NCI-H82 treated with DMSO at 0.1 percent for 48 hours (cell line): ENCODE results near the gene LTF.

ENCODE experiments used
- DNase-seq: peaks from one replicate; lab custom pipeline; 2025; ENCODE audit not compliant: unreplicated experiment; lab: John Stamatoyannopoulos, UW

Gene LTF

DNA sequence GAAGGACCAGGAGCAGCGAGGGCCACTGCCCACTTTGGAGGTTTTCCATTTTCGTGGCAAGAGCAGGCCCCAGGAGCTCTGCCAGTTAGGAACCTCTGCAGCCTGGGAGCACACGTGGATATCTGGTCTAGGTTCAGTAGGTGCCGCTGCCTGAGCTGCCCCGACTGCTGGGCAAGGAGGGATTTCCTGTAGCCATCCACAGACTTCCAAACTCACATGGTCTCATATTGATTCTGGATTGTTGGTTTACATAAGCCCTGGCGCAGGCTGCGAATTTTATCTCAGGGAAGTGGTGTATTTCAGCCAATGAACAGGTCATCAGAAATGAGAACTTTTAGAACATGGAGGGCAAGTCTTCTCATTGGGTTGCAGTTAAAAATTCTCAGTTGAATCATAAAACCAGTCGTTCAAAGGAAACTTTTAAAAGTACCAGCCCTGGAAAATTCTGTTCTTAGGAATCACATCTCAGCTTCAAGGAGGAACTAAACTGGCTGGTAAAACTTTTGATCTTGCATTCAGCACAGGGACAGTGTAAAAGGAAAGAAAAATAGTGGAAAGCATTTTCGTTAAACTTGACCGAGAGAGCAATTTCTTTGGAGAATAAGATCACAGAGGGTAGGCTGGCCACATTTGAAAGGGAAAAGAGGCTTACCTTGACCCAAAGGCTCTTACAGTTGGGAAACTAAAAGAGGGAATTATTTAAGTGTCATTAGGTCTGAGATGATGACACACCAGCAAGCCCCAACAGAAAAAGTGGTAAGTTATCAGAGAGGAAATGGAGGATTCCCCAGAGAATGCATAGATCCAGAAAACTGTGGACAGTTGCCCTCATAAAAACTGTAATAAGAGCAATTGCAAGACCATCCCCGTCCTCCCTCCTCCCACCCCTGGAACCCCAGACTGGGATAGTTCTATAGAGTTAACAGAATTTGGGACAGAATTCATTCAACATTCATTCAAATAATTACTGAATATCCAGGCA lies 26.7 kb upstream of the LTF start:
- DNase-seq, result no peak

DNA sequence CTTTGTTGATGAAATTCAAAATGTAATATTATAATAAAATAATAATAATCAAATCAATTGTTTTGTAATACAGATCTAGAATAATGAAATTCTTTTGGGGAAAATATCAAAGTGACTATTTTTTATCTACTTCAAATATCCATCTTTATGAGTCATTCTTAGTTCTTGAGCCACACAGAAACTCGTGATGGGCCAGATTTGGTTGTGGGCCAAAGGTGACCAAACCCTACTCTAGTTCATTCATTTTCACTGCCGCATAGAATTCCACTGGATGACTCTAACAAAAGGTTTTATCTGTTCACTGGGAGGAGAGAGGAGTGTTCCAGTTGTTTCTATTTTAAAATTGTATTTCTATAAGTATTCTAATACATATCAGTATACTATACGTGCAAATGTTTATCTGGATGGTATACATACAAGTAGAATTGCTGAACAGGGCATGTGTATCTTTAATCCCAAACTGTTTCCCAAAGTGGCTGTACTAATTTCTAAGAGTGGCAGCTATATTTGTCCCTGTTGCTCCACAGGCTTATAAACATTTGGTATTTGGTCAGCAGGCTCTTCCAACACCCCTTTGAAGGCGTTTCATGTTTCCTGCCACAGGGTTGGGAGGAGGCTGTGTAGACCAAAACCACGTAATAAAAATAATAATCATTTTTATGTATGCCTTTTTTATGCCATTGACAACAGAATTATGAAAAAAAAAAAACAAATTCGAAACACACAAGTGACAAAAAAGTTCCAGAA lies 25.8 kb upstream of the LTF start:
- no peak for DNase-seq

DNA sequence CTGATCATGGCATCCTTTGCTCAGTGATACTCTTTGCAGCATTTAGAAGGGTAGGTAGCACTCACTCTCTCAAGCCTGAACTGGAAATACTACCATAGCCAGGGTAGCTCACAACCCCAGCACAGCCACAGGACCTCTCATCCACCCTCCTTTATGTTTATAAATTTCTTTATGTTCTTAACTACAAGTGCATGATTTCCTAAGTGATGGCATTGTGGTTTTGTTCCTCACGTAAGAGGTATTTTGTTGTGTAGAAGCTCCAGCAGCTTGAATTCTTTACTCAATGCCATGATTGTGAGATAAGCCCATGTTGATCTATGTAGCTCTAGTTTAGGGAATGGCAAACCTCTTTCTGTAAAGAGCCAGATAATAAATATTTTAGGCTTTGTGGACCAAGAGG lies 25.2 kb upstream of the LTF start:
- no peak for DNase-seq

DNA sequence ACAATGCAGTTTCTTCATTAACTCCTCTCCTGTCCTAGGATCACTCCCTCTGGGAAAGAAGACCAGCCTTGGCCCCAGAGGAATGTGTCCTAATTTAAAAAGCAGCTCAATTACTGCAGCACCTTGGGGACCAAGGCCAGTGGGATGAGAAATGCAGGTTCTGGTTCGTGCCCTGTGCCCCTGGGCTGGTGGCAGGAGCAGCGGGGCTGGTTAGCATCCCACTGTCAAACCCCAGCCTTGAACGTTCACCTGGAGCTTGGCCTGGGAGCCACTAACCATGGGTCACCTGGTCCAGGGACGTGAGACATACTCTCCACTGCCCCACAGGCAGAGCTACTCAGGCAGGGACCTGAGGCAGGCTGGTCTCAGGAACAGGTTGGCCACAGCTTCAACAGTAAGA lies 24.7 kb upstream of the LTF start:
- no peak for DNase-seq

DNA sequence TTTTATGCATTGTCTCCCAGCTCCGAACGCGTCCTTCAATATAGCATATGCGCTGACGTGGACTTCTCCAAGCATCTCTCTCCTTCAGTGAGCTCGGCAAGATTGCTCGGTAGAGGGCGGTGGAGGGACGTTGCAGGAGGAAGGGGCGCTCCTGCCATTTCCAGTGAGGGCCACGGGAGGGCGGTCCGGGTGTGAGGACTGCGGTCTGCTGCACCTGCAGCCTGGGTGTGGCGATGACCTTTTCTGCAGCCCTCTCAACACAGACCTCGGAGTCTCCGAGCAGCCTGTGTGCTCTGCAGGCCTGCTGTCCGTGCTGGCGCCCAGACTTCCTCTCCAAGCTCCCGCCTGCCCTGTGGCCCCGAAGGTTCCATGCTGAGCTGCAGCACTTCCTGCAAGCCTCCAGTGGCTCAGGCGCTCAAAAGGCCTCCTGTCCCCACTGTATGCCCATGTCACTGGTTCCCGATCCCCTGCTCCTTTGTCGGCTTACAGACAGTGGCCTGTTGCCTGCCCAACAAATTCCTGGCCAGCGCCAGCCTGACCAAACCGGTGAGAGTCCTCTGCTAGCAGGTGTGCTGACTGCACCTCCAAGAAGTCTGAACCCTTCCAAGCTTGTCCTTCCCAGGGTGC lies 24.1 kb upstream of the LTF start:
- peak; percentile 67 for DNase-seq

DNA sequence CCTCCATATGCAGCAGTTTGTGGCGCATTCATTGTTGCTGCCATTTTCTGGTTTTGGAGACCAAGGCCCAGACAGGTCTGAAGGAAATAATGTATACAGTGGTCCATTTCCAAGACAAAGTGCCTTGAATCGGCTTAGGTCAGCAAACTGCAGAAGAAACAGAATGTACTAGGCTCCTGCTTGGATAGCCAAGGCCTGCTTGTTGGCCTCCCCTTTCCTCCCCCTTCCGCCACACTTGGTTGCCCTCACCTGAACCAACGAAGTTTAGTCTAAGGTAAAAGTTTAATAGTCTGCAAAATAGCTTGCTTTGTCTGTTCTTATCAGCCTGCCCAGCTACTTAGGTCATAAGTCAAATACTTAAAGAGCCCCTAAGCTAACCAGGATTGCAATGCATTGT lies 21.1 kb upstream of the LTF start:
- DNase-seq, result no peak

DNA sequence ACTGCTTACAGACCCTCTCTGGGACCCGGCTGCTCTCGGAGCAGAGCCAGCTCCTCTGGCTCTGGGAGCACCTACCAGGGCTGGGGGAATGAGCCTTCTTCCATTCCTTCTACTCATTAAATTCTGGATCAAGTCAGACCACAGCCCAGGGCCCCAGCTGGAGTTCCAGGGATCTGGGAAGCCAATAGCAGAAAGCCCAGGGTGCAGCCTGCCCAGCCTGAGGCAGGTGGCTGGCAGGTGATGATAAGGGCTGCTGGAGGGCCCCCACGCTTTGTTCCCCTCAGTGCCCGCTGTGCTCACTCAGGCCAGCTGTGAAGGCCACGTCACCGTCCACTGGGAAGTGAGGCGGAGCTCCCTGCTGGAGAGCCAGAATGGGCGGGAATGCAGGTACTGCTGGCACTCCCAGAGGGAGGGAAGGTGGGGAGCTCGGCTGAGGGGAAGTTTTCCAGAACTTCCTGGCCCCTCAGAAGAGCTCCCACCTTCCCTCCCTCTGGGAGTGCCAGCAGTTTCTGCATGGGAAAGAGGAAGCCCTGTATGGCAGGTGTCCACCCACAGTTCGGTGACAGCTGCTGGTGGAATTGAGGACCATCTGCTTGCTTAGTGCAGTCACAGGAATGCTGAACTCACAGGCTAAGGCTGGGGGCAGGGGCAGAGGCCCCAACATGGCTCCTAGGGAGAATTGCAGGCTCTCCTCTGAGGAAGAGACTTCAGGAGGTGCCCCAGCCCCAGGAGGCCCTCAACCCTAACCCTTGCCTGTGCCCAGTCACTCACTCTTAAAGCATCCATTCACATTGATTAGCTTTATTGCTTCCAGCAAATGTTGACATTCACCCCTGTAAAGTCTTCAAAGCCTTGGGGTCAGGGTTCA lies 20.4 kb upstream of the LTF start:
- DNase-seq, result peak; percentile 18

DNA sequence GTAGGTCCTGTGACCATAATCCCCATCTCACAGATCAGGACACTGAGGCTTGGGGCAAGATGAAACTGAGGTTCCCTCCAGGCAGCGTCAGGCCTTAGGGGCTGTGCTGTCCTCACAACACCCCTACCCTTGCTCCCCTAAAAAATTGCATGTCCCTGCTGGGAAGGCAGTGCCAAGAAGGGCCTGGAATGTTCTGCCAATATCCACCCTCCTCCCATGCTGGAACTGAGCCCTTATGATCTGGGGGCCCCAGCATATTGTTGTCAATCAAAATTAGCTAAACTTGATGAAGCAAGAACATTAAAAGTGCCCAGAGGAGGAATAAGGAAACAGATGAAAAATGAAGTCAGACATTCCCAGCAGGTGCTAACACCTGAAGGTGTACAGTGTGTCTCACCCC lies 19.7 kb upstream of the LTF start:
- no peak for DNase-seq

DNA sequence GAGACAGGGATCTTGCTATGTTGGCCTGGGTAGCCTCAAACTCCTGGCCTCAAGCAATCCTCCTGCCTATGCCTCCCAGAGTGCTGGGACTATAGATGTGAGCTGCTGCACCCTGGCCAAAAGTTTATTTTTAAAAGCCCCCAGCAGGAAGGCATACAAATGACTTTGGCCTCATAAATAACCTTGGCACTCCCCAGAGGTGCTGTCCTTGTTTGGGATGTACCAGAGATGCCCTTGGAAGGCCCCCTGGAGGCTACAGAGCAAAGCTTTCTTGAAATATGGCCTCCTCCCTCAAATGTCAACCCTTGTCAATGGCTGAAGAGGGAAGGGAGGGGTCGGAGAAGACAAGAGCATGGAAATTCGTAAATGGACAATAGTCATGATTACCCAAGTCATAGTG lies 19.1 kb upstream of the LTF start:
- DNase-seq, result no peak

DNA sequence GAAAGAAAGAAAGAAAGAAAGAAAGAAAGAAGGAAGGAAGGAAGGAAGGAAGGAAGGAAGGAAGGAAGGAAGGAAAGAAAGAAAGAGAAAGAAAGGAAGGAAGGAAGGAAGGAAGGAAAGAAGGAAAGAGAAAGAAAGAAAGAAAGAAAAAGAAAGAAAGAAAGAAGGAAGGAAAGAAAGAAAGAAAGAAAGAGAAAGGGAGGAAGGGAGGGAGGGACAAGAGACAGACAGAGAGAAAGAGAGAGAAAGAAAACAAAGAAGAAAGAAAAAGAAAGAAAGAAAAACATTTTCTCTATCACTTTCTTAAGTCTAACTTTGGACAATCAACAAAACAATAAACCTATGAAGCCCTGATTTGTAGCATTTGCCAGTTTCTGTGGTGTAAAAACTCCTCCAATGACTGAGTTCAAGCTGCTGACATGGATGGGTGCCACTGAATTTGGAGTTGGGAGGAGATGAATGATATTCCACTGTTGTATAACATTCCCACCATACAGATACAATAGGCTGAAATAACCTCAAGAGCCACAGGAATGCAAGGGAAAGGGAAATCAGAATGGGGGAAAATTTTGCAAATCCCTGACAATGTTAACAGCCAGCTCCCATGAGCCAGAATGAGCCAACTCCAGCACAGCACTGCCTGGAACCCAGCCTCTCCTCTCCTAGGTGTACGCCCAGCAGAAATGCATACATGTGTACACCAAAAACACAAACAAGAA lies 18.1 kb upstream of the LTF start:
- DNase-seq, result no peak

DNA sequence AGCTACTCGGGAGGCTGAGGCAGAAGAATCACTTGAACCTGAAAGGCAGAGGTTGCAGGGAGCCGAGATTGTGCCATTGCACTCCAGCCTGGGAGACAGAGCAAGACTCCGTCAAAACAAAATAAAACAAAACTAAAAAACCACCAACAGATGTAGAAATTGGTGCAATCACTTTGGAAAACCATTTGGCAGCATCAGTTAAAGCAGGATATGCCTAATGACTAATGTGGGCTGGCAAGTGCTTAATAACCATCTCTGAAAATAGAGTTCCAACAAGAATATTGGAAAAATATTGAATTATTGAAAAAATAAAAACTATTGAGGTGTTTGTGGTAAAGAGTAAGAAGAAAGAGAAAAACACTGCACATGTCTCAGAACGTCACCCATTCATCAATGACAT lies 16.9 kb upstream of the LTF start:
- DNase-seq, result no peak

DNA sequence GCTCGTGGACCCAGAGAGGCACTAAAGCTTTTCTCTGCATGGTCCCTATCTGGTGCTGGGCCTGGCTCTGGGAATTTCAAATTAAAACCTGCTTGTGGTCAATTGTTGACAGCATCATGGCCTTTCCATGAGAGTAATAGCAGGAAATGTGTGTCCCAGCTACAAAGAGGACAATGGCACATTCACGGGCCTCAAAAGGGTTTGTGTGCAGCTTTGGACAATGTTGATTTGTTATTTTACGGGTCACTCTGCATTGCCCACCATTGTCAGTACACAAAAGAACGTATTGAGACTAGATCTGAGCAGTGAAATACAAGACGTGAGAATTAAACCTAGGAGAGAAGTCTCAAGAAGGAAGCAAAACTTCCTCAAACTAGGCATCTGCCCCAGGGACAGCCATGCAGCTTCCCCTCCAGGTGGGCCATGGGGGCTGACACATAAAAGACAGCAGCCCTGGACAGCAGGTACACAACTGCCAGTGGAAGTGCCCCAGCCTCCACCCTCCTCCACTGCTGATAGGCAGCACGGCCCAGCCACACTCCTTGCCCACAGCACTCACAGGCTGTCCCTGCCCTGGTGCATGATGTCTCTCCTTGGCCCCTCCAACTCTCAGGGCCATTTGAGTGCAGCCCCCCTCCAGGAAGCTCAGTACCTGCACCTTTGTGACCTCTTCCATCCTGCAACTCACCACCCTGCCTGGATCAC lies 15.9 kb upstream of the LTF start:
- no peak for DNase-seq

DNA sequence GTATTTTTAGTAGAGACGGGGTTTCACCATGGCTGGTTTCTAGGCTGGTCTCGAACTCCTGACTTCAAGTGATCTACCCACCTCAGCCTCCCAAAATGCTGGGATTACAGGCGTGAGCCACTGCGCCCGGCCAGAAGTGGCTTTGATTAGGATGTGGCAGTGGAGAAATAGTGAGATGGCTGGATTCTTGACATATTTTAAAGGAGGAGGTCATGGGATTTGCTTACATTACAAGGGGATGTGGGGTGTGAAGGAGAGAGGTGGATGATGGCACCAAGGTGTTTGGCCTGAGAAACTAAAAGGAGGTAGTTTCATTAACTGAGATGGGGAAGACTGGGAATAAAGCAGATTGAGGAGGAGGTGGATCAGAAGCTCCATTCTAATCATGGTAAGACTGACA lies 15.0 kb upstream of the LTF start:
- DNase-seq, result no peak

DNA sequence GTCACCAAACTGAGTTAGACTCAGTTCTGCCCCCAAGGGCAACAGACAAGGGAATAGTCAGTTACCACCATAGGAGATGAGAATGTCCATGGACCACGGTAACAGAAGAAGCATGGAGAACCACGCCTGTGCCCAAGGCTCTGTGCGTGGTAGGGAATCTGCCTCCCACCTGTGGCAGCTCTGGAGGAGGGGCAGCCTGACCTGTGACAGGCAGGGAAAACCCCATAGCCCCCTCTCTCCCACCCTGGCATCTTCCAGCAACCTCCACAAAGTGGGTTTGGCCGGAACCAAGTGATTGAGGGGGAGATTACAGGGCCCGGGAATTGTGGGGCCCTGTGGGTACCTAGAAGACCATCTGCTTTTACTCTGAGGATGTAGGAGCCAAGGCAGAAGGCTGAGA lies 14.3 kb upstream of the LTF start:
- no peak for DNase-seq

DNA sequence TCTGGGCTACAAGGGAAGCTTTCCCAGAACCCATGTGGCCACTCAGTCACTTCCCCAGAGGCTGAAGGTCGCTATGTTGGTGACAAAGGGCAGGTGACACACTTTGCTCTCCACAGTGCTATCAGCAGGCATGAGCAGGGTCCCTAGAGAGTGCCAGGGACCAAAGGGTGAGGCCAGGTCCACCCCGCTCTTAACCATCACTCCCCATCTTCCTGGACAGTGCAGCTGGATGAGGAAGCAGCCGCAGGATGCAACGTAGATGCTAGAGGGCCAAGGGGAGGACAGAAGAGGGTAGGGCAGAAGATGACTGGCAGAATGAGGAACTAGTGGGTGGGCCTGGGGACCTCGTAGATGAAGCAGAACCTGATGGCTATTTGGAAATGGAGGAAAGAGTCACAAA lies 13.6 kb upstream of the LTF start:
- DNase-seq, result no peak

DNA sequence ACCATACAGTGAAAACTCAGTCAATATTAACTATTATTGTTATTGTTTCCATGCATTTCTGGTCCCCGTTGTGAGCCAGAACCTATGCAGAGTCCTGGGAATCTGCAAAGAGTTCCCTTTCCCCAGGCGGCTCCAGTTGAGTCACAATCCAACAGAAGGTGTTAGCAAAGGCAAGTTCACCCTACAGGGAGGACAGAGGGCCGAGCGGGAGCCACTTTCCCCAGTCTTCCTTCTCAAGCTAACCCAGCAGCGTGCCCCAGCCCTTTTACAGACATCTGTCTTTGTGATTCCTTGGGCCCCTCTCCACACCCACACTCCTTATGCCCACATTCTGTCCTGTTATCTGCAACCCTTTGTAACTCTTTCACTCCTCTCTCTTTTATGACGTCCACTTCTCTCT lies 13.1 kb upstream of the LTF start:
- DNase-seq, result no peak

DNA sequence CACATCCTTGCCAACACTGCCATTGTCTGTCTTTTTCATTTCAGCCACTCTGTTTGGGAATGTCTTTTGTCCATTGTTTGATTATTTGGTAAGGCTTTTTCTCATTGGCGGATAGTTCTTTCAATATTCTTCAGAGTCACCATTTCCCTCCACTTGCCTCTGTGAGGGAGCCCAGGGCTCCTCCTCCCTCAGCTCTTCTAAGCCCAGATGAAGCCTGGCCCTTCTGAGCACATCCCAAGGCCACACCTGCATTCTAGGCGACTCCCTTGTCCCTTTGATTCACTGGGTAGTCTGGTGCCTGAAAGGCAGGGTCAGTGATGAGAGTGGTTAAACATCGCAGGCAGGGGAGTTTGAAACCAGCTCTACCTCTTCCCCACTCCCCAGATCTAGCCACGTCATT lies 12.4 kb upstream of the LTF start:
- no peak for DNase-seq

DNA sequence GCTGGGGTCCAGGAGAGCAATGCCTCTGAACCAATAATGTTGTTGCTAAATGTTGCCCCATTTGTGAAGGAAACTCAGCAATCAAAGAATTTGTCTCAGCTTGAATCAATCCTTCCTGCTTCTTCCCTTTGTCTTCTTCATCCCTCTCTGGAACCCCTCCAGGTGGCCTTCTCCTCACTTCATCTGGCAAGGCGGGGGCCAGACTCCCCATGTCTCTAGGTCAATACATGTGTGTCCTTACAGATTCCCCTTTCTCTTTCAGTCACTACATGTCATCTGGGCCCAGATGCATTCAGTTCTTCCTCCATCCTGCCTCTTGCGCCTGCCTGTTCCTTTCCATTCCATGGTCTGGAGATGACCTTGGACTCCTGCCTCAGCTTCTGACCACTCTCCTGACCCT lies 8.0 kb upstream of the LTF start:
- no peak for DNase-seq

DNA sequence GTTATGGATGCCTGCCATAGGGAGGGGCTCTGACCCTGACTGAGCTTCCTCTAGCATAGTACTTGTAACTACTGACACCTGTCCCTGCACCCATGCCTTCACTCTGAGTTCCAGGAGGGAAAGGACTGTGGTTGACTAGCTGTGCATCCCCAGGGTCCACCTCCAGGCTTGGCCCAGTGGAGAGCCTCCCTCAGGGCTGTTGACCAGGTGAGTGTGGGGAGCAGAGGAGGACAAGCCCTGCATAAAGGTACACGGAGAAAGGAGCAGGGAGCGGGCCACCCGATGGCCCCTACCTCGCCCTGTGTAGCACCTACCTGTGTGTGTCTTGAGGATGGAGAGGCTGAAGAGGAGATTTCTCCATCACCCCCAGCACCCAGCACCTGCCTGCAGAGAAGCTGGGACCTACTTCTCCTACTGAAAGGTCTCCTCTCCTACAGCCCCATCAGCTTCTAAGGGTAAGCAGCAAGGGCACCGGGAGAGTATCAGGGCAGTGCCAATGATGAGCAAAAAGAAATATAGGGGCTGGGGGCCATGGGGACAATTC lies 6.7 kb upstream of the LTF start:
- DNase-seq, result no peak
